NCI-H2107 (cell line): Measurements from ENCODE around the gene SLC4A3.
A peak's percentile ranks its signal among the peaks of the same experiment; 100 is the strongest.

ENCODE experiments used
- DNase-seq: peaks from one replicate; lab custom pipeline; 2025; lab: John Stamatoyannopoulos, UW

Gene SLC4A3

DNA sequence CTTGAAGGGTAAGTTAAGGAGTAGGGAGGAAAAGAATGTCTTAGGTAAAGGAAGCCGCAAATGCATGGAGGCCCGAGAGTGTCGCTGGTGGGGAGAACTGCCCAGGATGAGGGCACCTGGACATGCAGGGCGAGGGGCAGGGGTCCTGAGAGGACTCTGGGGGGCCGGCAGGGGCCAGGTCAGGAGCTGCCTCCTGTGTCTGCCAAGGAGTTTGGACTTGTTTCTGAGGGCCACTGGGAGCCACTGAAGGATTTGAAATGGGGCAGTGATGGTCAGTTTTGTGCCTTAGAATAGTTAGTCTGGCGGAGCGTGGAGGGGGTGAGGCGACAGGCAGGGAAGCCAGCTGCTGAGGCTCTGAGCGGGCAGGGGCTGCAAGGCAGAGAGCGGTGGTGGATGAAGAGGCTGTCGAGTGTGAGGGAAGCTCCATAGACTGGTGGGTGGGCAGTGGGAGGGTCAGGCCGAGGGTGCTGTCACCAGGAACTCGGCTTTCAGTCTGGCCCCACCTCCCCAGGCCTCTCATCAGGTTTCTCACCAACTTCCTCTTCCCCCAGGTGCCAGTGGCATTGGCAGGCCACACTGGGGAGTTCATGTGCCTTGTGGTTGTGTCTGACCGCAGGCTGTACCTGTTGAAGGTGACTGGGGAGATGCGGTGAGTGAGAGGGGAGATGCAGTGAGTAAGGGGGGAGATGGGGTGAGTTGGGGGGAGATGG lies 14.7 kb upstream of the SLC4A3 start:
- DNase-seq: peak; percentile 38

DNA sequence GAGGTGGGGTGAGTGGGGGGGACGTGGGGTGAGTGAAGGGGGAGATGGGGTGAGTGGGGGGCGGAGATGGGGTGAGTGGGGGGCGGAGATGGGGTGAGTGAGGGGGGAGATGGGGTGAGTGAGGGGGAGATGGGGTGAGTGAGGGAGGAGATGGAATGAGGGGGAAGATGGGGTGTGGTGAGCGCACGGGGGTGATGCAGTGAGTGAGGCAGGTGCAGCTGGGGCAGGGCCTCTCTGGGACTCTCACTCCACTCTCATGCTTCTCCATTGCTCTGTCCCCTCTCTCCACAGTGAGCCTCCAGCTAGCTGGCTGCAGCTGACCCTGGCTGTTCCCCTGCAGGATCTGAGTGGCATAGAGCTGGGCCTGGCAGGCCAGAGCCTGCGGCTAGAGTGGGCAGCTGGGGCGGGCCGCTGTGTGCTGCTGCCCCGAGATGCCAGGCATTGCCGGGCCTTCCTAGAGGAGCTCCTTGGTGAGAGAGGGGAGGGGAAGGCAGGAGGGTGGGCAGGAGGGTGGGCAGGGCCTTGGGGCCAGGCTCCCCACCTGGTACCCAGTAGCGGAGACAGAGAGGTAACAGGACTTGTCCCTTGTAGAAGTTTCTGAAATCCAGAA lies 13.9 kb upstream of the SLC4A3 start:
- no peak for DNase-seq

- DNase-seq: no peak
These were observed 13.2 kb upstream of the SLC4A3 start for GRCh38 chr2:219614076-219614860.

DNA sequence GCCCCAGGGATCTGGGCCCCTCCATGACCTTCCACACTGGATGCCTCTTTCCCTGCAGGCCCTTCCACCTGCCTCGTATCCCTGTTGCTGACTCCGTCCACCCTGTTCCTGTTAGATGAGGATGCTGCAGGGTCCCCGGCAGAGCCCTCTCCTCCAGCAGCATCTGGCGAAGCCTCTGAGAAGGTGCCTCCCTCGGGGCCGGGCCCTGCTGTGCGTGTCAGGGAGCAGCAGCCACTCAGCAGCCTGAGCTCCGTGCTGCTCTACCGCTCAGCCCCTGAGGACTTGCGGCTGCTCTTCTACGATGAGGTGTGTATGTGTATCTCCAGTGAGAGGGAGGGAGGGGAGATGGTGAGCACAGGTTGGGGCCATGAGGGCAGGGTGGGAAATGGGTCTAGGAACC lies 12.4 kb upstream of the SLC4A3 start:
- DNase-seq: no peak

GRCh38 chr2:219615894-219616293 lies 11.5 kb upstream of the SLC4A3 start:
- DNase-seq: no peak

- no peak for DNase-seq
These were observed 10.9 kb upstream of the SLC4A3 start for GRCh38 chr2:219616550-219616949.

- DNase-seq: no peak
These were observed 8.7 kb upstream of the SLC4A3 start for GRCh38 chr2:219618733-219619122.

- DNase-seq: no peak
These were observed 8.2 kb upstream of the SLC4A3 start for GRCh38 chr2:219619235-219619634.

DNA sequence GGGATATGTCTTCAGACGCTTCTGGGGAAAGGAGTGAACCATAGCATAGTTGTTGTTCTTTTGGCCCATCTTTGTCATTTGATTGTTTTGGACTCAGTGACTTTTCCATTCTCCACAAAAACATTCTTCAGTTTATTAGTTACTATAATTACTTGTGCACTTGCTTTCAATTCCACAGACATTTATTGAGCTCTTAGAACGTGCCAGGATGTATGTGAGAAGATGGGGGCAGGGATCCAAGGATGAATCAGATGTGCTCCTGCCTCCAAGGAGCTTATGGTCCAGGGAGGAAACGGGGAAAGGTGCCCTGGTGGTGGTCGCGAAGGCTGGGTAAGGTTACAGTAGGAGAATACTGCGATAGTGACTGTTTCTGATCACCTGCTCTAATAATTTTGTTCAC lies 6.9 kb upstream of the SLC4A3 start:
- DNase-seq: no peak

- no peak for DNase-seq
These were observed 5.5 kb upstream of the SLC4A3 start for GRCh38 chr2:219621935-219622334.

- no peak for DNase-seq
These were observed 5.0 kb upstream of the SLC4A3 start for GRCh38 chr2:219622472-219622871.

GRCh38 chr2:219624565-219624964 lies 2.9 kb upstream of the SLC4A3 start:
- no peak for DNase-seq

DNA sequence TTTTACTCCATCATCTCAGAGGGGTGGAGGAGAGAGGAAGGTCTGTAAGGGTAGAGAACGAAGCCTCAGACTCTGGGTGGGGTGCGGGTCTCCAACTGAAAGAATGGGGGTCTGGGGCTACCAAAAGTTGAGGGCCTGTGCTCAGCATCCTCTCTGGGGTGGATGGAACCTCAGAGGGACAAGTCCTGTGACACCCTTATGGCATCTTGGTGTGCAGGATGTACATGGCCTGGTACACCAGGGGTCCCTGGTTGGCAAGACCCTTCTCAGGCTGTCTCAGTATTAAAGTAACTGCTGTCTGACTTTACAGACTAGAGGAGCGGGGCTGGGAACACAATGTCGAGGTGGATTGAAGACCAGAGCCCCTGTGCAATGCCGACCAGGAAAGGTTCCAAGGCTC lies 2.3 kb upstream of the SLC4A3 start:
- DNase-seq: no peak

DNA sequence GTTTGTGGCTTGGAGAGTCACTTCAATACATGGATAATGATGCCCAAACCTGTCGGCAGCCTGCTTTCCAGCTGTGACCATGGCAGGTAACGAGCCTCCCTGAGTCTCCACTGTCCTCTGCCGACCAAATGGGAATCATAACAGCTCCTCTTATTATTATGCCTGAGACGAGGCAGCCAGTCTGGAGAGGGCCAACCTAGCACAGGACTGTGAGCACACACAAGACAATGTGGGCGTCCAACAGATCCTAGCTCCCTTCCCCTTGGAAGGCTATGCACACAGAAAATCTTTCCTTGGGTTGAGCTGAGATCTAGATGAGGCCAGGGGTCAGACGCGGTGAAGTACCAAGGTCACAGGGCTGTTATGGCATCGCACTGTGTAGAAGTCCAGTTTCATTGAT lies 890 bp upstream of the SLC4A3 start:
- no peak for DNase-seq

- no peak for DNase-seq
These were observed 980 bp downstream of the SLC4A3 start for GRCh38 chr2:219628235-219628985.

DNA sequence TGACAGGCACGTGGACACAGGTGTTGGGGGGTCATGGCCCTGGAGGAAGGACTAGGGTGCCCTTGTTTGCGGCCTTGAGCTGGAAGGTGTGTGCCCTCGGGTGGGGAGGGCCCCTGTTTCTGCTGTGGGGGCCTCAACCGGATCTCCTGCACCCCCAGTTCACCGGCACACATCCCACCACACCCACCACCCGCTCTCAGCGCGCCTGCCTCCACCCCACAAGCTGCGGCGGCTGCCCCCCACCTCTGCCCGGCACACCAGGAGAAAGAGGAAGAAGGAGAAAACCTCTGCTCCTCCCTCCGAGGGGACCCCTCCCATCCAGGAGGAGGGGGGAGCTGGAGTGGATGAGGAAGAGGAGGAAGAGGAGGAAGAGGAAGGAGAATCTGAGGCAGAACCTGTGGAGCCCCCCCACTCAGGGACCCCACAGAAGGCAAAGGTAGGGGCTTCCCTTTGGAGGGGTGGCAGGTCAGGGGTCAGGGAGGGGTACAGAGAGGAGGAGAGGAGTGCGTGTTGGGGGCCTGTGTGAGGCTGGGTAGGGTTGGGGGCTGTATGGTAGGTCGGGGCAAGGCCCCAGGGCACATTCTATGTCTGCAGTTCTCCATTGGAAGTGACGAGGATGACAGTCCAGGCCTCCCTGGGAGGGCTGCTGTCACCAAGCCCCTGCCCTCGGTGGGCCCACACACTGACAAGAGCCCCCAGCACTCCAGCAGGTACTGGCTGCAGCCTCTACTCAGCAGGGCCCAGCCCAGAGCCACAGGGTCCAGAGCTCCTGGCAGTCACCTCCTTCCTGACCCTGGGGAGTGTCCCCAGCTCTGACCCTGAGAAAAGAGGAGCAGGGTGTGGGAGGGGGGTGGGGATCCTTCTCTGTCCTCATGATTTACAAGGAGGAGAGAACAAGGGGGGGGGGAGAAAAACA lies 1.8 kb downstream of the SLC4A3 start:
- DNase-seq: no peak

DNA sequence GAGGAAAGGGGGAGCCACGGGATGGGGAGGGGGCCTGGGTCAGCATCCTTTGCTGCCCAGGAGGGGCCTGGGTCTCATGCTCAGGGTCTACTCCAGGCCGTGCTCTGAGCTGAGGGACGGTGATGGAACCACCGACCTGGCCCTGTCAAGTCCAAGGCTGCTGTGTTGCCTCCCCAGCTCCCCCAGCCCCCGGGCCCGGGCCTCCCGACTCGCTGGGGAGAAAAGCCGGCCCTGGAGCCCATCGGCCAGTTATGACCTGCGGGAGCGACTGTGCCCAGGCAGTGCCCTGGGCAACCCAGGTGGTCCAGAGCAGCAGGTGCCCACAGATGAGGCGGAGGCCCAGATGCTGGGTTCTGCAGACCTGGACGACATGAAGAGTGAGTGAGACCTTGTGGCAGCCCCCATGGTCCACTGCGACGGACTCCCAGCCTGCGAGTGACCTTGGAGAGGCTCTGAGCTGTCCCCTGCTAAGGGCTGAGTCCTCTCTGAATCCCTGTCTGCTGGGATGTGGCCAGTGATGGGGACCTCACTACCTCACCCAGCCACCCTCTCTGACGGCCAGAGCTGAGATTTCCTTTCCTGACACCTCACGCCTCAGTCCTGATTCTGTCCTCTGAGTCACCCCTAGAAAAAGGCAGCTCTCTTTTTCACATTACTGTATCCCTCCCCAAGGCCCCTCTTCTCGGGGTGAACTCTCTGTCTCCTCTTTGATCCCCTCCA lies 2.7 kb downstream of the SLC4A3 start:
- no peak for DNase-seq

DNA sequence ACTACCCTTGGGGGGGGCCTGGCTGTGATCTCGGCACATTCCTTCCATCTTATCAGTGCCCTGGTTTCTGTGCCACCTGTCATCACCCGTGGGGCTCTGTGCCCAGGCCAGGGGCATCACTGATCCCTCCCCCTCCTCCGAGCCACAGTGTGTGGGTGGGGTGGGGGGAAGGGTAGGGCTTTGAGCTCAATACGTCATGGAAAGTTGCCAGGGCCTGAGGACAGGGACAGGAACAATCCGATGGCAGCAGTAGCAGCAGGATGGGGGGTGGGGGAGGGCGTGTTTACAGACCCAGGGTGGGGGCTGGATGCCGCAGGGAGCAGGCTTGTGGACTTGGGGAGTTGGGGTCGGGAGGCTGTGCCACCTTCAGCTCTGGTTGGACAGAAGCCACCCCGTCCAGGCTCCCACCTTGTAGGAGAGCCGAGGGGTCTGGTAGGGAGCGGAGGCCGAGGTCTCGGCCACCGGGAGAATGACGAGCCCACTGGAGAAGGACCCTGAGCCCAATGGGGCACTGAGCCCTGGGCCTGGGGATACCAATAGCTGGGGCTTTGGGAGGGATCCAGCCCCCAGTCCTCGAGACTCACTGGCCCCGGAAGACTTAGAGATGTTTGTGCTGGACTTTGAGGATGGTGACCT lies 3.5 kb downstream of the SLC4A3 start:
- no peak for DNase-seq

DNA sequence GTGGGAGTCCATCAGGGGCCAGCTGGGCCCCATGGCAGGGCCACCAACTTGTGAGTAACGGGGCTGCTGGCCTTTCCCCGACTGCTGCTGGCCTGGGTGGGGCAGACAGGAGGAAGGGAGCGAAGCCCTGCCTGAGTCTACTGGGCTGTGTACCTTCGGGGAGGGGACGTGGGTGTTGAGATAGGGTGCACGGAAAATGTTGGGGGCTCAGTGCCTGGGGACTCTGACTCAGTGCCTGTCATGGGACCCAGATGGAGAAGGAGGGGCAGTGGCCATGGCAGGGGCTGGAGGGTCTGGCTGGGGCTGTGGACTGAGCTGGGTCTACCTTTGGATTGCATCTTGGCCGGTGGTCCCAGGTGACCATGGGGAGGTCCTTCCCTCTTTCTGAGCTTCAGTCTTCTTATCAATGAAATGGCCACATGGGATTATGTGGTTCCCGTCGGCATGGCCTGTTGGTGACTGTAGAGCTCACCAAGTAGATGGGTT lies 4.0 kb downstream of the SLC4A3 start:
- no peak for DNase-seq
